NCI-H128 (cell line): ENCODE results near the gene TLNRD1.

ENCODE experiments used
- DNase-seq: peaks from one replicate; lab custom pipeline; 2025; ENCODE audit not compliant: unreplicated experiment; lab: John Stamatoyannopoulos, UW

Gene TLNRD1

GRCh38 chr15:81054236-81054635 is 53.5 kb downstream of the TLNRD1 start:
- DNase-seq: no peak
